ENCODE results near the gene COL13A1.

DNA sequence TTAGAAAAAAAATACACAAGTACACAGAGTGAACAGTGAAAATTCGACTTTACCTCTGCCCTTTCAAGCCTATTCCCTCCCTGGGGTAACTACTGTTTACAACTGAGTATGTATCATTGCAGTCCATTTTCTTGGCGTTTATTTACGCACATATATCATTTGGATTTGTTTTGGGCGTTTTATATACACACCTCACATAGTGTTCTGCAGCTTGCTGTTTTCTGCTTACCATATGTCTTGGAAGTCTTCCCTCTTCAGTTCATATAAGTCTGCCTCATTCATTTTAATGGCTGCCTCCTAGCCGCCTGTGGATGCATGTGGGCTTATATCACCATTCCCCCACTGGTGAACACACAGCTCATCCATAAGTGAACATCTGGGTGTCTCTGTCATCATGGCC is 41.6 kb upstream of the COL13A1 start:
- TF ChIP-seq CTCF (IDR thresholded peaks at IDR 0.05; ENCODE audit: low read depth, low read length) (no peak), POLR2A (IDR thresholded peaks at IDR 0.05; ENCODE audit: extremely low read depth, insufficient read length) (no peak), MAX (IDR thresholded peaks at IDR 0.05; ENCODE audit: low read depth, low read length) (no peak)
